GM12872 (cell line): ENCODE results near the gene ASAP3.

Source experiments
- TF ChIP-seq, protein P1 (sequence below): IDR thresholded peaks from 3 replicates; pipeline ENCODE4 v1.5.1; 2011; ENCODE audit warnings: low read depth, mild to moderate bottlenecking, low read length, moderate library complexity; ENCODE audit not compliant: insufficient read depth

The ASAP3 gene

GRCh38 chr1:23459338-23459757 lies 24.6 kb downstream of the ASAP3 start:
- TF ChIP-seq, protein P1, sequence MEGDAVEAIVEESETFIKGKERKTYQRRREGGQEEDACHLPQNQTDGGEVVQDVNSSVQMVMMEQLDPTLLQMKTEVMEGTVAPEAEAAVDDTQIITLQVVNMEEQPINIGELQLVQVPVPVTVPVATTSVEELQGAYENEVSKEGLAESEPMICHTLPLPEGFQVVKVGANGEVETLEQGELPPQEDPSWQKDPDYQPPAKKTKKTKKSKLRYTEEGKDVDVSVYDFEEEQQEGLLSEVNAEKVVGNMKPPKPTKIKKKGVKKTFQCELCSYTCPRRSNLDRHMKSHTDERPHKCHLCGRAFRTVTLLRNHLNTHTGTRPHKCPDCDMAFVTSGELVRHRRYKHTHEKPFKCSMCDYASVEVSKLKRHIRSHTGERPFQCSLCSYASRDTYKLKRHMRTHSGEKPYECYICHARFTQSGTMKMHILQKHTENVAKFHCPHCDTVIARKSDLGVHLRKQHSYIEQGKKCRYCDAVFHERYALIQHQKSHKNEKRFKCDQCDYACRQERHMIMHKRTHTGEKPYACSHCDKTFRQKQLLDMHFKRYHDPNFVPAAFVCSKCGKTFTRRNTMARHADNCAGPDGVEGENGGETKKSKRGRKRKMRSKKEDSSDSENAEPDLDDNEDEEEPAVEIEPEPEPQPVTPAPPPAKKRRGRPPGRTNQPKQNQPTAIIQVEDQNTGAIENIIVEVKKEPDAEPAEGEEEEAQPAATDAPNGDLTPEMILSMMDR: no peak

DNA sequence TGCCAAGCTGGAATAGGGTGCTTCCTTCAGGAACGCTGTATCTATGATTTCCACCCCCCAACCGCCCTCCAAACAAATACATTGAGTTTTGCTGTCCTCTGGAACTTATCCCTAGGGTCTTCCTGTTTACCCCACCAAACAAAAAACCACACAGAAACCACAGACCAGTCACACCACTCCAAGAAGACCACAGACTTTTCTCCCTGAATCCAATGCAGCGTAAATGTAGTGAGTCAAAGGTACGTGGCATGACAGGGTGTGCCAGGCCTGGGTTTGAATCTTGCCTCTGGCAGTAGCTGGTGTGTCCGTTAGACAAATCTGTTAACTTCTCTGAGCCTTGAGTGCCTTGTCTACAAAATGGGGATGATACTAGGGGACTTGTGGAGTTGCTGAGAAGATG lies 27.8 kb downstream of the ASAP3 start:
- TF ChIP-seq, protein P1: no peak

- TF ChIP-seq, protein P1: no peak
Observed at GRCh38 chr1:23453455-23454000, 30.5 kb downstream of the ASAP3 start.

- TF ChIP-seq, protein P1: no peak
Observed at GRCh38 chr1:23452011-23452411, 32.0 kb downstream of the ASAP3 start.

DNA sequence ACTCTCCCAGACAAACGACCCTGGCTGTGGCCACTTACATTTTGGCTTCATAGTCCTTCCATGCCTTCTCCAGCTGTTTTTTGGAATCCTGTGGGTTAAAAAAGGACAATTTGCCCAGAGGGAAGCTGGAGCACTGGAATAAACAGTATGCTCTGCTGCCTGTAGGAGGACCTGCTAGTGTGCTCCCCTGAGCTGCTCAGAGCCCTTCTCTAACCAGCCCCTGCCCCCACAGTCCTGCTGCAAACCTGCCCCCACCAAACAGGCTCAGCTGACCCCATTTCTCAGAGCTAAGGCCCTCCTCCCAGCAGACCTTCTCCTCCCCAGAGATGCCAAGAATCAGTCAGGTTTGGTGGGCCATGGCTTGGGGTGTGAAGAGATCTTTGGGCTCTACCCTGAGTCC lies 32.5 kb downstream of the ASAP3 start:
- TF ChIP-seq, protein P1: no peak

DNA sequence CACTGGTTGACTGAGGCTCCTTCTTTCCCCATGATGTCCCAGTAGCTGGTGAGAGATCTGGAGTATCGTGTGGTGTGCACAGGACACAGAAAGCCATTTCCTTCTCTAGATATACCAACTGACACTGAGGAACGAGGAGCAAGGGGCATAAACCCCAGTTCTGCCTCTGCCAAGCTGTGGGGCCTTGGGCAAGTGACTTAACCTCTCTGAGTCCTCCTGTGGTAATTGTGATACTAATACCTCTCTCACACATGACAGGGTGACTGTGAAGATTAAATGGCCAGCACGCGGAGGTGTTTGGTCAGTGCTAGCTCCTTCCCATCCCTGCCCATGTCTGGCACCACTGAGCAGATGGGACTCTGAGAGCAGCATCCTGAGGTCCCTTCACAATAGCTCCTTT lies 33.1 kb downstream of the ASAP3 start:
- TF ChIP-seq, protein P1: no peak

DNA sequence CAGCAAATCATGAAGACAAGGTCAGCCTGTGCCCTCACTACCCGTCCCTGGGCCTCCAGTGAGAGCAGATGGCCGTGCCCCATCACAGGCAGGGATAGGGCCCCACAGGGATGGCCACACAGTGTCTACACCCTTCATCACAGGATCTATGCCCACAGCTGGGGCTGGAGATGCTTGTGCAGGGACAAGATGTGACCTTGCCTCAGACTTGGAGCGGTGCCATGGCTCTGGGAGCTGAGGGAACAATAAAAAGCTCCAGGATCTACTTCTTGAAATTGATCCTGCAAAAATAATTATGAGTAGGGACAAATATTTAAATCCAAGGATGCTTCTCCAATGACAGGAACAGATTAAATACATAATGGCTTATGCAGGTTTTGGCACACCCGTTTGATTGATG lies 34.0 kb downstream of the ASAP3 start:
- TF ChIP-seq, protein P1: no peak

DNA sequence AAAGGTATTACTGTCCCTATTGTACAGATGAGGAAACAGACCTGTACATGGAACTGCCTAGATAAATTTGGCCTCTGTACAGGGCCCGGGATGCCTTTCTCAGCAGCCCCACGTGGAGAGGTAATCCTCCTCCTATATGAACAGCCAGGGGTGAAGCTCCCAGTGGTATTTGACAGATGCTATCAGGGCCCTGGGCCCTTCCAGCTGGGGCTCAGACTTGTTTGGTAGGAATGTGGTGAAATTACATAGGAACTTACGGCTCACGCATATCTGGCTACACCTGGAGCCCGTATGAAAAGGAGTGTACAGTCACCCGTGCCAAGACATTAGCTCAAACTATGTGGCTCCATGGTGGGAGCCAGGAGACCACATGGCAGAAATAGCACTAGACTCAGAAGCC lies 34.7 kb downstream of the ASAP3 start:
- TF ChIP-seq, protein P1: no peak
